ENCODE data around the gene SERPINA1.

DNA sequence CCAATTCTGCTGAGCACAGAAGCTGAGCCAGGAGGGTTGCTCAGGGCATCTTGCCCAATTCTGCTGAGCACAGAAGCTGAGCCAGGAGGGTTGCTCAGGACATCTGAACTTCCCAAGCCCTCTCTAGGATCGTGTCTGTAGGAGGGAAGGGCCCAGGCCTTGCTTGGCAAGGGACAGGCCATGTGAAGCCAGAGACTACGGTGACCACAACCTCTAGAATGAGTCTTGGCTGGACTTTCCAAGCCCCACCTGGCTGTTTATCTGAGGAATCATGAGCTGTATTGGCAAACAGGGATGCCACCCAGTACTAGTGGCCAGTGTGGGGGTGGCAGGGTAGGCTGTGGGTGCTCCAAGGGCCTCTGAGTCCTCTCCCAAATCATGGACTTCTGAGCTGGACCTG lies 57.5 kb downstream of the SERPINA1 start:
- TF ChIP-seq, protein P1, sequence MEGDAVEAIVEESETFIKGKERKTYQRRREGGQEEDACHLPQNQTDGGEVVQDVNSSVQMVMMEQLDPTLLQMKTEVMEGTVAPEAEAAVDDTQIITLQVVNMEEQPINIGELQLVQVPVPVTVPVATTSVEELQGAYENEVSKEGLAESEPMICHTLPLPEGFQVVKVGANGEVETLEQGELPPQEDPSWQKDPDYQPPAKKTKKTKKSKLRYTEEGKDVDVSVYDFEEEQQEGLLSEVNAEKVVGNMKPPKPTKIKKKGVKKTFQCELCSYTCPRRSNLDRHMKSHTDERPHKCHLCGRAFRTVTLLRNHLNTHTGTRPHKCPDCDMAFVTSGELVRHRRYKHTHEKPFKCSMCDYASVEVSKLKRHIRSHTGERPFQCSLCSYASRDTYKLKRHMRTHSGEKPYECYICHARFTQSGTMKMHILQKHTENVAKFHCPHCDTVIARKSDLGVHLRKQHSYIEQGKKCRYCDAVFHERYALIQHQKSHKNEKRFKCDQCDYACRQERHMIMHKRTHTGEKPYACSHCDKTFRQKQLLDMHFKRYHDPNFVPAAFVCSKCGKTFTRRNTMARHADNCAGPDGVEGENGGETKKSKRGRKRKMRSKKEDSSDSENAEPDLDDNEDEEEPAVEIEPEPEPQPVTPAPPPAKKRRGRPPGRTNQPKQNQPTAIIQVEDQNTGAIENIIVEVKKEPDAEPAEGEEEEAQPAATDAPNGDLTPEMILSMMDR (IDR thresholded peaks at IDR 0.05), result no peak
- TF ChIP-seq, protein P2, sequence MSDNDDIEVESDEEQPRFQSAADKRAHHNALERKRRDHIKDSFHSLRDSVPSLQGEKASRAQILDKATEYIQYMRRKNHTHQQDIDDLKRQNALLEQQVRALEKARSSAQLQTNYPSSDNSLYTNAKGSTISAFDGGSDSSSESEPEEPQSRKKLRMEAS (CRISPR knock-in tag; IDR thresholded peaks at IDR 0.05), result no peak
- no peak for TF ChIP-seq MLX (CRISPR knock-in tag; IDR thresholded peaks at IDR 0.05)
- TF ChIP-seq CREB1 (CRISPR knock-in tag; IDR thresholded peaks at IDR 0.05), result no peak
- TF ChIP-seq, protein P3, sequence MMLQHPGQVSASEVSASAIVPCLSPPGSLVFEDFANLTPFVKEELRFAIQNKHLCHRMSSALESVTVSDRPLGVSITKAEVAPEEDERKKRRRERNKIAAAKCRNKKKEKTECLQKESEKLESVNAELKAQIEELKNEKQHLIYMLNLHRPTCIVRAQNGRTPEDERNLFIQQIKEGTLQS (CRISPR knock-in tag; conservative IDR thresholded peaks at IDR 0.05), result no peak
- TF ChIP-seq CREM (CRISPR knock-in tag; IDR thresholded peaks at IDR 0.05), result no peak
- no peak for TF ChIP-seq STAT6 (CRISPR knock-in tag; conservative IDR thresholded peaks at IDR 0.05; ENCODE audit: low read depth)
- TF ChIP-seq SP1 (CRISPR knock-in tag; conservative IDR thresholded peaks at IDR 0.05), result no peak
